ENCODE data around the gene OSBPL10.
A peak's percentile ranks its signal among the peaks of the same experiment; 100 is the strongest.

OSBPL10 gene

GRCh38 chr3:31920310-31920709 lies 60.8 kb downstream of the OSBPL10 start:
- DNase-seq, result no peak

- DNase-seq, result no peak
These were observed 61.5 kb downstream of the OSBPL10 start for GRCh38 chr3:31919528-31919927.

- DNase-seq, result peak; percentile 41
These were observed 62.6 kb downstream of the OSBPL10 start for GRCh38 chr3:31918179-31919150.

DNA sequence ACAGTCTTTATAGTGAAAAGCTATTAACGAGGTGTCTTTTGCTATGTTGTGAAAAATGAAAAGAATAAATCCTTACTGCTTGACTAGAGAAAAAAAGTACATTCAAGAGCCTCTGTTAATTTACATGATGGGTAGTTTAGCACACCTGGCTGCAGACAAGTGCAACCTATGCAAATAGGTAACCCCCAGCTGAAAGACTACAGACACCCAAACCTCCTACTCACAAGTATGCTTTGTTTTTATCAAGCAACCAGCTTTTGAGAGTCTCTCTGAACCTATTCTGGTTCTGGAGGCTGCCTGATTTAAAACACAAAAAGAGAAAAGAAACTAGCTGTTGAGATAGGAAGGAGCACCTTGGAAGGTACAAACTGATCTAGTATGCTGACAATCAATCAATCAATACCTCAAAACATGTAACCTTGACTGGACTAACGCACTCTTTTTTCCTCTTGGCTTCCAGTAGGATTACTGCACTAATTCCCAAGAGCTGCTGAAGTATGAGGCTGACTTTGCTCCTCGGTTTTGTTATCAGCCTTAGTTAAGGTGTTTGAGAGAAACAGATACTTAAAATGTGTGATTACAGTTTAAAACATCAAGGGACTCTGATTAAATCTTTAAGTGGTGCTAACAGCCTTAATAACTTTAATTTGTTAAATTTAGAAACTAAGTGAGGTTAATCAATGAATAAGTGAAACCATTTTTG lies 63.6 kb downstream of the OSBPL10 start:
- DNase-seq, result peak; percentile 56

DNA sequence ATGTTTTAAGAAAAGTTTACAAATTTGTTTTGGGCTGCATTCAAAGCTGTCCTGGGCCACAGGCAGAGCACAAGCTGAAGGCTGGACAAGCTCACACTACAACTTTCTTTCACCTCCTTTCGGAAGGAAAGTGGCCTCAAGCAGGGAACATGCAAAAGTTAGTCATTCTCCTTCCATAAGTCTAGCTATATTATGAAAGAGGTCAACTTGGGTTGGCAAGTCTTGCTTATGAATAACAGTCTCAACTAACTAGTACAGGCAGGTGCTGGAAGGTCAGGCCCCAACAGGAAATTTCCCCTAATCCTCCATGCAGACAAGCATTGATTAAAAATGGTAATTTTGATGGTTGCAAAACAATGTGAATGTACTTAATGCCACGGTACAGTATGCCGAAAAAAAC lies 69.4 kb downstream of the OSBPL10 start:
- DNase-seq, result no peak

- no peak for DNase-seq
These were observed 69.9 kb downstream of the OSBPL10 start for GRCh38 chr3:31911124-31911523.

GRCh38 chr3:31909455-31909854 lies 71.6 kb downstream of the OSBPL10 start:
- DNase-seq, result peak; percentile 17

GRCh38 chr3:31908391-31909097 lies 72.5 kb downstream of the OSBPL10 start:
- DNase-seq, result no peak

DNA sequence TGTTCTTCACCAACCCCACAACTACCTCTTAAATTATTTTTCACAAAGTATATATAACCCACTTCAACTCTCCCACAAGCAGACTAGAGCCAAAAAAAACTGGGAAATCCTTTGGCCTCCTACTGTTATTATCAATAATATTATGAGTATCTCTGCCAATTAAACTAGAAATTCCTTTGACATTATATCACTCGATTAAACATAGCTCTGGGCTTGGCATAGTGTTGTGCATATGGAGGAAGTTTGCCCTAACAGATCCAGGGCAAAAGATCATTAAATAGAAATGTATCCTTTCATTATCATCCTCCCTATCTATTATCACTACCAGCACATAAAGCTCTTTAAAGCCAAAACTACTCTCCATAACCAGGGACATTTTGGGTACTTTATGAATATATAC lies 74.9 kb downstream of the OSBPL10 start:
- no peak for DNase-seq

- DNase-seq, result no peak
These were observed 77.2 kb downstream of the OSBPL10 start for GRCh38 chr3:31903686-31904431.

- DNase-seq, result no peak
These were observed 80.5 kb downstream of the OSBPL10 start for GRCh38 chr3:31900583-31900982.

DNA sequence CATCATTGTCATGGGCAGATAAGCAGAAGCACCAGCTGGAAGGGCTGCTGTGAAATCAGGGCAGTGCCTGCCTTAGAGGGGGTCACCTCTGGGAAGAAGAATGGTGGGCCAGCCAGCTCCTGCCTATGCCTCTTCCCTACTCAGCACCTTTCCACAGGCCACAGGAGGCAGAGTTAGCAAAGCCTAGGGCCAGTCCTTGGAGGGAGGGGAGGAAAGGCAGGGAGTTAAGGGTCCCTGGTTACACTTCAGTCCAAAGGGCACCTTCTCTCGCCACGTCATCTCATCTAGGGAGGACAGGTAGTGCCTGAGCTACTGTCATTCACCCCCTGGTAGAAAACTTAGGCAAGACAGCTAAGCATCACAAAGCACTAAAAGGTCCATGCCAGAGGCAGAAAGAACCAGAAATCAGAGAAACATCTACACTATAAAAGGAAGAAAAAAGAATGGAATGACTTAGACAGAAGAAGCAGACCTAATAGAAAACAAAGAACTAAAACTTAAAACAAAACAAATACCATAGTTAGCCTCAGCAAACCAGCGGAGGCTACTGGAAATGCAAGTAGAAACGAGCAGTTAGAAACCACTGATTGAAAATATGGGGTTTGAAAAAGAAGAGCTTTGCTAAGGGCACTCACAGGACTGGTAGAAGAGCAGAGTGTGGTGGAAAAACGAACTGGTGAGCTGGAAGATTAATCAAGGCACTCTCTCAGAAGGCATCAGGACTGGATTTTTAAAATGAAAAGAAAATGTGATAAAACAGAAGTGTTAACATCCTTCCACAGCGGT lies 84.2 kb downstream of the OSBPL10 start:
- DNase-seq, result no peak

- no peak for DNase-seq
These were observed 85.0 kb downstream of the OSBPL10 start for GRCh38 chr3:31896026-31896425.

GRCh38 chr3:31895471-31895870 lies 85.6 kb downstream of the OSBPL10 start:
- no peak for DNase-seq

GRCh38 chr3:31892916-31893573 lies 88.0 kb downstream of the OSBPL10 start:
- no peak for DNase-seq

DNA sequence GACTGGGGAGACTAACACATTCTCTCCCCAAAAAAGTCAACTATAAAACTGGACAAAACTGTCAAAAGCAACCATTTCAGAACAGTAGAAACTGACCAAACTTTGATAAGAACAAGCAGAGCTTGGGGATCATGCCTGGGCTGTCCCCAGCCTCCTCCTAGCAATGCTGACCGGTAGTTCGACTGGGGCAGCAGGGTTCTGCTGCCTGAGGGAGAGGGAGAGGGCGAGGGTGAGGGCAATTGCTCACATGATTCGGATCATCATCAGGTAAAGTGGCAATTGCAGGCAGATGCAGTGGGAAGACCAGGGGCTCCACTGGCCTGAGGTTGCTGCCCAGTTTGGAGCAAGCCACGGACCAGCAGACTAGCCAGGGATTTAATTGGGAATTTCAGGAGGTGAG lies 88.6 kb downstream of the OSBPL10 start:
- DNase-seq, result no peak

- DNase-seq, result no peak
These were observed 89.1 kb downstream of the OSBPL10 start for GRCh38 chr3:31891876-31892455.

DNA sequence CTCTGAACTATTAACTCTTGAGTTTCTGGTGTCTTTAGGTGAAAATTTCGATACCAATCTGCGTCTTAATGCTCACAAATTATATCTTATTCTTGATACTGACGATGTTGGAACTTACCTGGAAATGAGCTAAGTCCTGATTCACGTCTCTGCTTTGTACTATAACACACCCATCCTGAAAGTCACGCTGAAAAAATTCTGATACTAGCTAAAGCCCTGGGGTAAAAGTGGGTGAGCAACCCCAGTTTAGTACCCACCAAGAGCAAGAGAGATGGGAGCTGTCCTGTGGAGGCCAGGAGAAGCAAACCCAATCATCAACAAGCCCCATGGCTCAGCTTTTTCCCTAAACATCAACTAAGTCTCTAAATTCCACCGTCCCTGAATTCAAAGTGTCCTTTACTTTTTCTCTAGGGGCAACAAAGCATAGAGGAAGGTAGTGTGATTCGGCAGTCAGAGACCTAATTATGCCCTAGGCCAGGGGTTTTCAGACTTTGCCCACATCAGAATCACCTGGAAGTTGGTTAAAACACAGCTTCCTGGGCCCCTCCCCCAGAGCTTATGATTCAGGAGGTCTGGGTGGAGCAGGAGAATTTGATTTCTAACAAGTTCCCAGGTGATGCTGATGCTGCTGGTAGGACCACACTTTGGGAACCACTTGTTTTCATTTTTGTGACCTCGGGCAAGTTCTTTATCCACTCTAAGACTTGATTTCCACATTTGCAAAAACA lies 90.2 kb downstream of the OSBPL10 start:
- no peak for DNase-seq

GRCh38 chr3:31890007-31890406 lies 91.1 kb downstream of the OSBPL10 start:
- DNase-seq, result no peak

DNA sequence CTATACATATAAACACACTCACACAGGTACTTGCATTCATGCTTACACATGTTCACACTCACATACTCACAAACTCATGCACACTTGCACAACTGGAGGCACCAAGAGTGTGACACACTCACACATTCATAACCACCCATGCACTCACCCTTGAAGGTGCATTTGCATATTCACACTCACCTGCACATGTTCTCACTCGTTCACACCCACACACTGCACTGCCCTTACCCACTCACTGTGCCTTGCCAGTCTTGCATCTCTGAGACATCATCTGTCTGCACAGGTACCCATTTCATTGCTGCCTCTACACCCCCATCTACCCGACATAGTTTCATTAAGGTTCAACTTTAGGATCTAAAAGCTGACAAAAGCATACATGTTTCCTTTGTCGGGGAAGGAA lies 95.8 kb downstream of the OSBPL10 start:
- DNase-seq, result no peak
